GM12864 (cell line): Measurements from ENCODE around the gene DRAXIN.

Source experiments
- DNase-seq: peaks from one replicate; pipeline ENCODE4 v3.0.0-alpha.2; 2011; ENCODE audit warnings: low read depth
- H3K4me3 ChIP-seq: 2 replicates; pipeline ENCODE4 v1.5.1; 2011; ENCODE audit warnings: mild to moderate bottlenecking, low read depth, low read length, control low read depth
- CTCF ChIP-seq: IDR thresholded peaks from 2 replicates; pipeline ENCODE4 v1.5.1; 2011; ENCODE audit warnings: low read depth, mild to moderate bottlenecking, moderate library complexity, low read length, control low read depth, inconsistent platforms; ENCODE audit errors: missing control alignments

The DRAXIN gene

GRCh38 chr1:11729155-11729497, 37.6 kb downstream of the DRAXIN start:
- no peak for DNase-seq
- no peak for TF ChIP-seq CTCF
- no peak overlapping the region for H3K4me3 ChIP-seq

DNA sequence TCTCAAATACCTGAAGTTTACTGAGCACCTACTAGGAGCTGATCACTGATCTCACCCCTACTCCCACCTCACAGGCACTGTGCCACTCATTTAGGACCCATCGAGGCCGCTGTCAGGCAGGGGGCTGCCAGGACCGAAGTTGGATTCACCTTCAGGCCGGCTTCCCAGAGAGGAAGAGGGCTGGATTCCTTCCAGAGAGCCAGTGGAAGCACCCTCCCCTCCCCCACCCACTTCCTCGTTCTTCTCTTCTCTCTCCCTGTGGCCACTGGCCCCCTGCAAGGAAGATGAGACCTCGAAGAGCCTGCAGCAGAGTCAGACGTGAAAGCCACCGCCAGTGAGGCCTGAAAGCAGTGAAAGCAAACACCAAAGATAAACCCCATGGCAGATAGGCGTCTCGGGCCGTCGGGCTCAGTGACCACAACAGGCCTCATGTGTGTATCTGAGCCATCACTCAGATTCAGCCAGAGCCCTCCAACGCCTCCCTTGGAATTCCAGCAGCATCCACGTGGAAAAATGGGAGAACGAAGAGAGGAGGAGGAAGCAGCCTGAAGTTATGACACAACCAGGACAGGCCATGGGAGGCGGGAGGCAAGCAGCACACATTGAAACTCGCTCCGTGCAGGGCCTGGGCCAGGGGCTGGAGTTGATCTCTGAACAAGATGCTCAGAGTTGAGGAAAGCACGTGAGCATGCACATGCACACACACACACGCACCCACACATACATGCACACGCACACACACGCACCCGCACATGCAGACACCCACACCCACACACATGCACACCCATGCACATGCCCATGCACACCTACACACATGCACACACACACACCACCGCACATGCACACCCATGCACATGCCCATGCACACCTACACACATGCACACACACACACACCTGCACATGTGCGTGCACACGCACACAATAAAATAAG, 38.3 kb downstream of the DRAXIN start:
- H3K4me3 ChIP-seq: no peak overlapping the region
- no peak for DNase-seq
- no peak for TF ChIP-seq CTCF

GRCh38 chr1:11730429-11730891, 39.0 kb downstream of the DRAXIN start:
- TF ChIP-seq CTCF: no peak
- H3K4me3 ChIP-seq: no peak overlapping the region
- DNase-seq: no peak

GRCh38 chr1:11731691-11732283, 40.3 kb downstream of the DRAXIN start:
- no peak overlapping the region for H3K4me3 ChIP-seq
- DNase-seq: no peak
- no peak for TF ChIP-seq CTCF

DNA sequence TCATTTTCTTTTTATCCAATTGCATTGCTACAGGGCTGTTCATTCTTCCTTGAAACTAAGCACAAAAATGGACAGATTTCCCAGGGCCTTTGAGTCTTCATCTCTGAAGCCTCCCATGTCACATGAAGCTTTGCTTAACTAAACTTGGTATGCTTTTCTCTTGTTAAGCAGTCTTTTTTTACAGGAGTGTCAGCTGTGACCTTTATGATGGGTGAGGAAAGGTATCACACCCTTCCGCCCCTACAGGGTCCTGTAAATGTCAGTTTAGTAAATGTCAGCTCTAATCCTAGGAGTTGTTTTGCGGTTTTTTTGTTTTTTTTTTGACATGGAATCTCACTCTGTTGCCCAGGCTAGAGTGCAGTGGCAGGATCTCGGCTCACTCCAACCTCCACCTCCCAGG, 41.8 kb downstream of the DRAXIN start:
- no peak for TF ChIP-seq CTCF
- no peak for DNase-seq
- H3K4me3 ChIP-seq: no peak overlapping the region

DNA sequence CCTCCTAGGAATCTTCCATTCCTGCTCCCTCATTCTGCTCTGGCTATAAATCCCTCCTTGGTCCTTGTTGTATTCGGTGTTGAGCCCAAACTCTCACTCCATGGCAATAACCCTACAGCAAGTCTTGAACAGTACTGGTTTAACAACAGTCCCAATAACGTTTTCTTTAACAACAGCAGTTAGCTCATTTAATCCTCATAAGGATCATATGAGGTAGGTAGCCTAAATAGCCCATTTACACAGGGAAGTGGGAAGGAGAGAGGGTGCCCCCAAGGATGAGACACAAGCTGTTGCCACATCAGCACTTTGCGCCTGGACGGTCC, 44.0 kb downstream of the DRAXIN start:
- TF ChIP-seq CTCF: no peak
- no peak for DNase-seq
- 0 out of 2 replicates have a peak overlapping the region, but pooled peaks have one; percentile 91 for H3K4me3 ChIP-seq
